ACC112 (cell line): Measurements from ENCODE around the gene BANF2.

ENCODE experiments used
- H2AFZ ChIP-seq: fragments of 200-600 bp; sonication (generic); one replicate; pipeline ENCODE4 v1.6.0; 2017; ENCODE audit warnings: antibody characterized with exemption, low read length; ENCODE audit not compliant: unreplicated experiment
- H3K27ac ChIP-seq: fragments of 200-600 bp; sonication (generic); 2 replicates; pipeline ENCODE4 v1.5.1; 2014; ENCODE audit warnings: low read depth, mild to moderate bottlenecking, antibody characterized with exemption, low read length, moderate library complexity
- H3K27me3 ChIP-seq: fragments of 200-600 bp; sonication (generic); 2 replicates; pipeline ENCODE4 v1.6.1; 2014; ENCODE audit warnings: mild to moderate bottlenecking, antibody characterized with exemption, low read length, moderate library complexity, mixed read lengths; ENCODE audit not compliant: insufficient read depth
- H3K36me3 ChIP-seq: fragments of 200-600 bp; sonication (generic); 2 replicates; pipeline ENCODE4 v1.6.1; 2016; ENCODE audit warnings: mild to moderate bottlenecking, antibody characterized with exemption, low read length, moderate library complexity, mixed read lengths; ENCODE audit not compliant: insufficient read depth
- H3K4me1 ChIP-seq: fragments of 200-600 bp; sonication (generic); one replicate; pipeline ENCODE4 v1.6.1; 2016; ENCODE audit warnings: low read length, mixed read lengths; ENCODE audit not compliant: insufficient read depth, unreplicated experiment, control insufficient read depth
- H3K4me3 ChIP-seq: fragments of 200-600 bp; sonication (generic); 2 replicates; pipeline ENCODE4 v1.5.1; 2014; ENCODE audit warnings: mild to moderate bottlenecking, low read depth, low read length
- H3K79me2 ChIP-seq: fragments of 200-600 bp; sonication (generic); one replicate; pipeline ENCODE4 v1.6.0; 2016; ENCODE audit warnings: low read length; ENCODE audit not compliant: control insufficient read depth, unreplicated experiment, insufficient read depth

Gene BANF2

DNA sequence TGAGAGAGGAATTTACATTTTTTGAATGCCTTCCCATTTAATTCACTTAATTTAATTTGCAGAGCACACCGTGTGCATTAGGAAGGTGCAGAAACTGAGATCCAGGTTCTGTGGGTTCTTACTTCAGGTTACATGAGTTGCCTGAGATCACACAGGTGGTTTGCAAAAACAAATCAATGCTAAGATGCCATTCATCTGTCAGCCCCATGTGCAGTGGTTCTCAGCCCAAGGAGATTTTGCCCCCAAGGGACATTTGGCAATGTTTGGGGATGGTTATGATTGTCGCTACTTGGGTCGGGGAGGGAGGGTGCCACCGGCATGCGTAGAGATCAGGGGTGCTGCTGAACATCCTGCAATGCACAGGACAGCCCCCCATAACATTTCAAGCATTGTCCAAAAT is 34.6 kb downstream of the BANF2 start:
- H3K79me2 ChIP-seq: no peaks in the 10 kb centered on the region
- no peak overlapping the region for H3K27ac ChIP-seq

DNA sequence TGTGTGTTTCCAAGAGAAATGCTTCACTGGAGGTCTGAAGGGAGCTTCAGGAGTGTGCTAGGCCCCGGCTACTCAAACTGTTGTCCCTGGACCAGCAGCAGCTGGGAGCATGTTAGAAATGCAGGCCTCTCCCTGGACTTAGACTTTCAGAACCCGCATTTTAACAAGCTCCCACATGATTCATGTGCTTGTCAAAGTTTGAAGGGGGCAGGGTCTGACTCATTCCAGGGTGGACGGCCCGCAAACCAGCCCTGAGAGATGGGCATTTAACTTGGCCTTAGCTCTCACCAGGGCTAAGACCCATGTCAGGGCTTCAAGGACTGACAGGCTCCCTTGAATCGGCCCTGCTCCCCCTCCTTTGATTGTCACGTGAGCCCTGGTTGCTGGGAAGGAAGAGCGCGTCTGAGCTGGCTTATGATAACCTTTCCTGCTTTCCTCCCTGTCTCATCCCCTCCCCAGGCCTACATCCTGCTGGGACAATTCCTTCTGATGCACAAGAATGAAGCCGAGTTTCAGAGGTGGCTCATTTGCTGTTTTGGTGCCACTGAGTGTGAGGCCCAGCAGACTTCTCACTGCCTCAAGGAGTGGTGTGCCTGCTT is 35.5 kb downstream of the BANF2 start:
- Histone ChIP-seq H3K36me3 (no peaks in the 10 kb centered on the region), H3K4me1 (no peaks in the 10 kb centered on the region), H3K79me2 (no peaks in the 10 kb centered on the region), H2AFZ (no peak overlapping the region), H3K27ac (no peak overlapping the region), H3K27me3 (no peaks in the 10 kb centered on the region), H3K4me3 (no peak overlapping the region)

More for the DNA sequence above, 34.6 kb downstream of the BANF2 start:
- no peaks in the 10 kb centered on the region for H3K36me3 ChIP-seq
- H3K4me3 ChIP-seq: no peak overlapping the region
- no peaks in the 10 kb centered on the region for H3K4me1 ChIP-seq
- H2AFZ ChIP-seq: no peak overlapping the region
- H3K27me3 ChIP-seq: no peaks in the 10 kb centered on the region

DNA sequence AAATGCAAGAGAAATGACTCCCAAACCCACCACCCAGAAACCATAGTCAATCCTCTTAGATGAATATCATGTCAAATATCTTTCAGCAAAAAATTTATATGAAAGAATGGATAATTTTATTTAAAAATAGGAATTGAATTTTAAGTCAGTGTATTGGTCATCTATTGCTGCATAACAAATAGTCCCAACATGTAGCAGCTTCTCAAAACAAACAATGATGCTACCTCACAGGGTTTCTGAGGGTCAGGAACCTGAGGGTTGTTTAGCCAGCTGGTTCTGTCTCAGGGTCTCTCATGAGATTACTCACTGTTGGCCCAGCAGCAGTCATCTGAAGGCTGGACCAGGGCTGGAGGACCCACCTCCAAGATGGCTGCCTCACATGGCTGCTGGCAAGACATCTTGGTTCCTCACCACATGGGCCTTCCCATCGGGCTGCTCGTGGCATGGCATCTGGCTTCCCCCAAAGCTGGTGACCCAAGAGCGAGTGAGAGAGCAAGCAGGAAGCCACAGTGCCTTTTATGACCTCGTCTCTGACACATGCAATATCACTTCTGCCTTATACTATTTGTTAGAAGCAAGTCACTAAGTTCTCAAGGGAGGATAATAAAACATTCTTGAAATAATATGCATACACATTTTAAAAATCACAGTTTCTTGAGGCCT is 36.3 kb downstream of the BANF2 start:
- H3K36me3 ChIP-seq: no peaks in the 10 kb centered on the region
- no peak overlapping the region for H2AFZ ChIP-seq
- H3K27ac ChIP-seq: no peak overlapping the region
- H3K79me2 ChIP-seq: no peaks in the 10 kb centered on the region
- H3K4me1 ChIP-seq: no peaks in the 10 kb centered on the region
- no peak overlapping the region for H3K4me3 ChIP-seq
- no peaks in the 10 kb centered on the region for H3K27me3 ChIP-seq

DNA sequence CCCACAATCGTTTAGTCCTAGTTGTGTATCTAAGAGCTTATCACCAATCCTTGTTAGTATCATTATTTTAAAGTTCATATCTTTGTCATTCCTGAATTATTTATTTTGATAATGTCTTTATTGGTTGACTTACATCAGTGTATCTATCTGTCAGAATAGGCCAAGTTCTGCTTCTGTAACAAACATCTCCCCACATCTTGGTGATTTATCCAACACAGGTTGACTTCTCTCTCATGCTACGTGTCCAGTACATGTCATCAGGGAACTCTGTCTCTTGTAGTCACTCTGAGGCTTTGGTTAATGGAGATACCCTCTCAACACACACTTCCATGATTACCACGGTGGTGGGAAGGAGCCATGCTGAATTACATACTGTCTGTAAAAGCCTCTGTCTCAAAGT is 38.4 kb downstream of the BANF2 start:
- H3K36me3 ChIP-seq: no peaks in the 10 kb centered on the region
- H3K4me3 ChIP-seq: no peak overlapping the region
- no peaks in the 10 kb centered on the region for H3K4me1 ChIP-seq
- no peaks in the 10 kb centered on the region for H3K79me2 ChIP-seq
- H3K27ac ChIP-seq: no peak overlapping the region
- H2AFZ ChIP-seq: no peak overlapping the region
- H3K27me3 ChIP-seq: no peaks in the 10 kb centered on the region

DNA sequence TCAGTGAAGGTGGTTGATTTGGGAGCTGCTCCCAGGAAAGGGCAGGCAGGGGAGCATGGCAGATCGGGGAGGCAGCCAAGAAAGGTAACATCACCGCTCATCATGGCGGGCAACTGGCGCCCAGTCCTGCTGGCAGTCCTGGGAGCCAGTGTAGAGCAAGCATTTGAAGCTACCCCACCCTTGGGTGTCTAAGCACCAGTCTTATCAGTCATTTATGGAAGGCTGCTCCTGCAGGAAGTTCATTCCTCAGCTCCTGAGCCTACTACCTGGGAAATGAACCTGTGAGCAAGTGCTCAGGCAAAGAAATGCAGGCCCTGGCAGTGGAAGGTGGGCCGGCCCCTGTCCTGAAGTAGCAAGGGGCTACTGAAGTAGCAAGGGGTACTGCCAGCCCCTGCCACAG is 41.5 kb downstream of the BANF2 start:
- H3K36me3 ChIP-seq: no peaks in the 10 kb centered on the region
- no peak overlapping the region for H3K27ac ChIP-seq
- no peaks in the 10 kb centered on the region for H3K4me1 ChIP-seq
- H3K79me2 ChIP-seq: no peaks in the 10 kb centered on the region
- no peaks in the 10 kb centered on the region for H3K27me3 ChIP-seq
- no peak overlapping the region for H2AFZ ChIP-seq
- no peak overlapping the region for H3K4me3 ChIP-seq

DNA sequence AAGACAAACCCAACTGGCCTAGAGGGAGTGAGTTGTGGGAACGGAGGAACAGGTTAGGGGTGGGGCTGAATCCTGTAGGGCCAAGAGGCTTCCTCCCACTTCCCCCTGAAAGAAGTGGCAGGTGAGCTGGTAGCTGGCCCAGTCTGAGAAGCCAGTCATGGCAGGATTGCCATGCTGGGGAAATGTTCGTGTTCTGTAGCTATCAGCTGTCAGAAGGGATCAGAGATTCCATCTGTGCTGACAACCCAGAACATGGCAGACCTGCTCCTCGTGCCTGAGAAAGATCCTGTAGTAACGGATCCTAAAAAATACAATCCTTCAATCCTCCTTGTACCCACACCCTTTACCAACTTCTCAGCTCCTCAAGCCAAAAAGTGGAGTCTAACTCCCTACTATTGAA is 43.0 kb downstream of the BANF2 start:
- Histone ChIP-seq H3K4me3 (no peak overlapping the region), H3K27ac (no peak overlapping the region), H2AFZ (no peak overlapping the region), H3K79me2 (no peaks in the 10 kb centered on the region), H3K4me1 (peaks cover 11% of the 10 kb centered on the region), H3K36me3 (no peaks in the 10 kb centered on the region), H3K27me3 (no peaks in the 10 kb centered on the region)

DNA sequence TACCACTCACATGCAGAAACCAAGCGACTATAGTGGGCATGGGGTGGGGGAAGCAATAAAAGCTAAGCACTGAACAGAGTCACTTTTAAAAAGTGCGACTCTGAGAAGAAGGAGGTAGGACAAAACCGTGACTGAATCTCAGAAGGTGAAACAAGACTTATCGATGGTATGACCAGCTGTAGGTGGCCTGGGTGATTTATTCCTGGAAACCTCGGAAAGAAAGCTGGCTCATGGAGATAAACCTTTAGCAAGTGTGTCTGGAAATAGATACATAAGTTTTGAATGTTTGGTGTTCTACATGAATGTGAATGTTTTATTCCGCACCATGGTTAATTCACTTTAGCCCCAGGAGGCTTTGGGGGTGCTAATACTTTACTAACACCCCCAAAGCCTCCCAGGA is 43.9 kb downstream of the BANF2 start:
- H3K27ac ChIP-seq: no peak overlapping the region
- no peaks in the 10 kb centered on the region for H3K27me3 ChIP-seq
- H3K79me2 ChIP-seq: no peaks in the 10 kb centered on the region
- H3K4me1 ChIP-seq: peaks cover 13% of the 10 kb centered on the region
- H3K4me3 ChIP-seq: no peak overlapping the region
- no peak overlapping the region for H2AFZ ChIP-seq
- no peaks in the 10 kb centered on the region for H3K36me3 ChIP-seq

DNA sequence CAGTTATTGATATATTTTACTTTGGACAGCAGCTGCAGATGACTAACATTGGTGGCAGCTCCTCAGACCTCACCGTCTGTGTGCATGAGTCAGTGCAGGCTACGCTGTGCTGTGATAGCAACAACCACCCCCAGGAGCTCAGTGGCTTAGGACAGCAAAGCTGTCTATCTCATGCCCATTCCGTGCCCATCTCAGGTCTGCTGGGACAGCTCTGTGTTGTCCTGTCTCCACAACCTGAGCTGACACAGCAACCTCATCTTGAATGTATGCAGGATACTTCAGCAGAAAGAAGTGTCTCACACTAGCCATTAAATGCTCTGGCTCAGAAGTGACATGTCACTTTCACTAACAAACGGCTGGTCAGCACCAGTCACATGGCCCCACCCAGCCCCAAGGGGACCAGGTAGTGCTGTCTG is 47.7 kb downstream of the BANF2 start:
- H3K36me3 ChIP-seq: no peaks in the 10 kb centered on the region

DNA sequence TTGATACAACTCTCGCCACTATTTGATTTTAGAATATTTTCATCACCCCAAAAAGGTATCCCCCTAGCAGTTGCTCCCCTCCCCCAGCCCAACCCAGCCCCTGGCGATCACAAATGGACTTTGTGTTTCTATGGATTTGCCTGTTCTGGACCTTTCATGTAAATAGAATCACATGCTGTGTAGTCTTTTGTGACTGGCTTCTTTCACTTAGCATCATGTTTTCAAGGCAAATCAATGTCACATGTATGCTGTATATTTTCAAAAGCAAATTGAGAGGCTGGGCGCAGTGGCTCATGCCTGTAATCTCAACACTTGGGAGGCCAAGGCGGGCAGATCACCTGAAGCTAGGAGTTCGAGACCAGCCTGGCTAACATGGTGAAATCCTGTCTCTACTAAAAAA is 48.5 kb downstream of the BANF2 start:
- H3K79me2 ChIP-seq: no peaks in the 10 kb centered on the region
- 0 out of 2 replicates have a peak, but pooled peaks cover 5% of the 10 kb centered on the region for H3K27me3 ChIP-seq
- H3K4me3 ChIP-seq: no peak overlapping the region
- no peaks in the 10 kb centered on the region for H3K36me3 ChIP-seq
- H3K4me1 ChIP-seq: peaks cover 23% of the 10 kb centered on the region
- H2AFZ ChIP-seq: no peak overlapping the region
- no peak overlapping the region for H3K27ac ChIP-seq

More for the DNA sequence above, 47.7 kb downstream of the BANF2 start:
- Histone ChIP-seq H3K79me2 (no peaks in the 10 kb centered on the region), H3K27me3 (no peaks in the 10 kb centered on the region), H3K4me3 (peak overlapping the region; percentile 10; the same call in 1 of the 2 replicates), H2AFZ (peak overlapping the region; percentile 27), H3K27ac (peak overlapping the region; percentile 28; the same call in 1 of the 2 replicates), H3K4me1 (peaks cover 23% of the 10 kb centered on the region)

DNA sequence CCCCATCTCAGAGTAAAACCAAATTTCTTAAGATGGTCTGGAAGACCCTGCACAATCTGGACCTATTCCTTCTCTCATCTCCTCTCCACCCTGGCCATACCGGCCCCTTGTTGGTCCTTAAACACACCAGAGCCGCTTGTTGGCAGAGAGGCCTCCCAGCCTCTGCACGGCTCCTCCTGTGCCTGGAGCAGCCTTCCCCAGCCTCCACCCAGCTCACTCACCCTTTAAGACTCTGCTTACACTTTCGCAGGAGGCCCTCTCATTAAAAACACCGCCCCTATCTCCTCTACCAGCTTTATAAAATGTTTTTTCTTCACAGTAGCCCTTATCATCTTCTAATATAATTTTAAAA is 49.8 kb downstream of the BANF2 start:
- Histone ChIP-seq H3K79me2 (no peaks in the 10 kb centered on the region), H3K4me1 (peaks cover 23% of the 10 kb centered on the region), H3K4me3 (no peak overlapping the region), H3K27me3 (peaks cover 18% of the 10 kb centered on the region), H3K27ac (no peak overlapping the region), H3K36me3 (no peaks in the 10 kb centered on the region), H2AFZ (no peak overlapping the region)
